IPS-15b (cell line): ENCODE results near the gene ZCCHC7.

Experiments used
- H3K27me3 ChIP-seq: one replicate; pipeline ENCODE4 v1.6.1; 2013; ENCODE audit warnings: low read length; ENCODE audit not compliant: control insufficient read depth, insufficient read depth
- H3K36me3 ChIP-seq: one replicate; pipeline ENCODE4 v1.6.1; 2013; ENCODE audit warnings: low read length; ENCODE audit not compliant: control insufficient read depth, insufficient read depth
- H3K4me1 ChIP-seq: one replicate; pipeline ENCODE4 v1.6.1; 2013; ENCODE audit warnings: mild to moderate bottlenecking, low read length; ENCODE audit not compliant: control insufficient read depth, insufficient read depth
- H3K4me3 ChIP-seq: one replicate; pipeline ENCODE4 v1.5.1; 2013; ENCODE audit warnings: low read depth, low read length
- H3K9ac ChIP-seq: one replicate; pipeline ENCODE4 v1.6.1; 2013; ENCODE audit warnings: low read depth, mild to moderate bottlenecking, low read length
- H3K9me3 ChIP-seq: one replicate; pipeline ENCODE4 v1.6.1; 2013; ENCODE audit warnings: mild to moderate bottlenecking, low read length; ENCODE audit not compliant: control insufficient read depth, insufficient read depth

Gene ZCCHC7

DNA sequence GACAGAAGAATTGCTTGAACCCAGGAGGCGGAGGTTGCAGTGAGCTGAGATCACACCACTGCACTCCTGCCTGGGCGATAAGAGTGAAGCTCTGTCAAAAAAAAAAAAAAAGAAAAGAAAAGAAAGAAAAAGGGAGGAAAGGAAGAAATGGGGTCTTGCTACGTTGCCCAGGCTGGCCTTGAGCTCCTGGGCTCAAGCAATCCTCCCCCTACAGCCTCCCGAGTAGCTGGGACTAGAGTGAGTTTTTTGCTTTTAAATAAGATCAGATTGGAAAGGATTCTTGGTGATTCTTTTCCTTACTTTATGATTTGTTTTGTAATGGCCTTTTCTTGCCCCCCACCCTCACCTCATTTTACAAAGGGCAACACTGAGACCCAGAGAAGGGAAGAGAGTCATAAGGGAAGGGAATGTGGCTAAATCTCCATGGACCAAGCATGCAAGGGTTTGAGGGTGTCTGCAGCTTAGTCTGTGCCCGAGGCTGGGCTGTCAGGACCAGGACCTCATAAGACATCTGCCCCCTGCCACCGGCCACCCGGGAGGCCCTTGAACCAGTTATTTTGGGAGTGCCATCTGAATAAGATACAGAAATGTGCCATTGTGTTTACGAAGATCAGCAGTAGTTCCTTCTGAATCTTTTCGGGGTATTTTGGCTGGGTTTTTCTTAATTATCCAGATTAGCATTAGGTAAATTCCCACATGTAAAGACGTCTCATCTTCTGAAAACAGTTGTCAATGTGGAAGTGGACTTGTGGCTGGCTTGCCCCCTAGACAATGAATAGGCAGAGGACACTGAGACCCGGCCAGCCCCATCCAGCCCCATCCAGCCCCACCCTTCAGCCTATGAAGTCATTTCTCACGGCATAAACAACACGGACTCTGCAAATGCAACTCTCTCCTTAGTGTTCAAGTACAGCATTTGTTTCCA lies 257.6 kb downstream of the ZCCHC7 start:
- H3K27me3 ChIP-seq, result no peaks in the 10 kb centered on the region
- H3K9me3 ChIP-seq, result no peaks in the 10 kb centered on the region
- H3K4me3 ChIP-seq, result no peak overlapping the region
- no peaks in the 10 kb centered on the region for H3K36me3 ChIP-seq
- H3K4me1 ChIP-seq, result no peaks in the 10 kb centered on the region
- no peak overlapping the region for H3K9ac ChIP-seq

DNA sequence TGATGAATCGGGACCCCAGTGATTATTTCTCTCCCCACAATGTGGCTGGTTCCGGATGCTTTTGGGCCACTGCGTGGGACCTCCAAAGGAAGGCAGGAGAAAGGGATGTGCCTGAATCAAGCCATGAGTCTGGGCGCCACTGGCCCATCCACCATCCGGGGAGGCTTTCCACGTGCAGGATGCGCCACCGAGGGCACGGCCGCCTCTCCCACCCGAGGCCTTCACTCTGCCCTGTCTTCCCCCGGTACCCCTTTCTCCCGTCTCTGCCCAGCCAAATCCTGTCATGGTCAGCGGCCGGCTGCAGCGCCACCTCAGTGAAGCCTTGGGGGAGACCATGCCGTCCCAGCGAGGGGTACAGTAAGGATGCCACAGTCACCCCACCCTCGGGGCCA lies 258.2 kb downstream of the ZCCHC7 start:
- H3K4me3 ChIP-seq, result no peak overlapping the region
- no peaks in the 10 kb centered on the region for H3K27me3 ChIP-seq
- no peak overlapping the region for H3K9ac ChIP-seq
- no peaks in the 10 kb centered on the region for H3K4me1 ChIP-seq
- H3K36me3 ChIP-seq, result no peaks in the 10 kb centered on the region
- H3K9me3 ChIP-seq, result no peaks in the 10 kb centered on the region

DNA sequence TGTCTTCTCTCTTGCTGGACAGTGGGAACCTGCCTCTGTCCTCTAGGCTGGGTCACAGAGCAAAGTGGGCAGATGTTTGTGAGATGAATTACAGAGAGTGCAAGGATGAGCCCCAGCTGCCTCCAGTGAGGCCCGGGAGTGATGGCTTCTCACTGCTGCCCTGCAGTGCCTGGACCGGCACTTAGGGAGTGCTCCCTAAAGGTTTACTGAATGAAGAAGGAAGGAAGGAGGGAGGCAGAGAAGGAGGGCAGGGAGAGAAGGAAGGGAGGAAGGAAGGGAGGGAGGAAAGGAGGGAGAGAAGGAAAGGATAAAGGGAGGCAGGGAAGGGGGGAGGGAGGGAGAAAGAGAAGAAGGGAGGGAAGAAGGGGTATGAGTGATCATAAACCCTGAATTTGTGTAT lies 259.5 kb downstream of the ZCCHC7 start:
- Histone ChIP-seq H3K27me3 (no peaks in the 10 kb centered on the region), H3K4me3 (no peak overlapping the region), H3K36me3 (no peaks in the 10 kb centered on the region), H3K4me1 (no peaks in the 10 kb centered on the region), H3K9ac (no peak overlapping the region), H3K9me3 (no peaks in the 10 kb centered on the region)

DNA sequence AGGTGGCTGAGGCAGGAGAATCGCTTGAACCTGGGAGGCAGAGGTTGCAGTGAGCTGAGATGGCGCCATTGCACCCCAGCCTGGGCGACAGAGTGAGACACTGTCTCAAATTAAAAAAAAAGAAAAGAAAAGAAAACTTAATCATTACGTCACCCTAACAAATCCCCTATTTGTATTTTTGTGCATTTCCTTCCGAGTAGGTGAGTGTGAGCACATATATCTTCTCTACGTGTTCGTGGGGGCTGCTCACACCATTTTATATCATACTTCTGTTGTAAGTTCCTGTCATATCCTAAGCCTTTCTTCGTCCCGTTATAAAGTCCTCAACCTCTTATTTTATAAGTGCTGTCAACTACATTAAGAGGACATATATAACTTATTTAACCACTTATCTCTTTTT lies 260.2 kb downstream of the ZCCHC7 start:
- Histone ChIP-seq H3K36me3 (no peaks in the 10 kb centered on the region), H3K4me1 (no peaks in the 10 kb centered on the region), H3K9ac (no peak overlapping the region), H3K27me3 (no peaks in the 10 kb centered on the region), H3K4me3 (no peak overlapping the region), H3K9me3 (no peaks in the 10 kb centered on the region)

DNA sequence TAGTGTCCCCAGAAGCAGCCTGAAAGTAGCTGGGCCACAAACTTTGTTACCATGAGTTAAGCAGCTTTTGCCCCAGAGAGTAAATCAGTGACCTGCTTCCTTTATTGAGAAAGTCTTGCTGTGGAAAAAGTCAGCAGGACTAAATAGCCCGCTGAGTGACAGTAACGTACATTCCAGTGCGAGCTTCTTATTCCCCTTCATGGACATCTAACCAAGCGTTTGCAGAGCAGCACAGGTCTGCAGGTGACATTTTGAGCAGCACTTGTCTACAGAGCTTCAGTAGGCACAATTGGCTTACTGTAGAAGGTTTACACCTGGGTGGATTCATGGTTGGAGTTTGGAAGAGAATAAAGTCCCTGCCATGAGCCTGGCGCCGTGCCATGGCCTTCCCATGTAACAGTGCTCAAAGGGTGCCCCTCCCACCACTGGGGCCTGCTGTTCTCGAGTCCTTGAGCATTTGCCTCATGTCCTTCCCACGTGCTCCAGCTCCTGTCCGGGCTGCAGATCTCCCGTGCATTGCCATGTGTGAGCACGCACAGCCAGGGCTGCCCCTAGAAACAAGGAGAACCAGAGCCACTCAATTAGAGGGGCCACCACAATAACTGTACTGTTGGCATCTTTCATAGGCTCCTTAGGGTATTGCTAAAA lies 260.8 kb downstream of the ZCCHC7 start:
- Histone ChIP-seq H3K36me3 (no peaks in the 10 kb centered on the region), H3K4me3 (no peak overlapping the region), H3K9me3 (no peaks in the 10 kb centered on the region), H3K9ac (no peak overlapping the region), H3K4me1 (no peaks in the 10 kb centered on the region), H3K27me3 (no peaks in the 10 kb centered on the region)

DNA sequence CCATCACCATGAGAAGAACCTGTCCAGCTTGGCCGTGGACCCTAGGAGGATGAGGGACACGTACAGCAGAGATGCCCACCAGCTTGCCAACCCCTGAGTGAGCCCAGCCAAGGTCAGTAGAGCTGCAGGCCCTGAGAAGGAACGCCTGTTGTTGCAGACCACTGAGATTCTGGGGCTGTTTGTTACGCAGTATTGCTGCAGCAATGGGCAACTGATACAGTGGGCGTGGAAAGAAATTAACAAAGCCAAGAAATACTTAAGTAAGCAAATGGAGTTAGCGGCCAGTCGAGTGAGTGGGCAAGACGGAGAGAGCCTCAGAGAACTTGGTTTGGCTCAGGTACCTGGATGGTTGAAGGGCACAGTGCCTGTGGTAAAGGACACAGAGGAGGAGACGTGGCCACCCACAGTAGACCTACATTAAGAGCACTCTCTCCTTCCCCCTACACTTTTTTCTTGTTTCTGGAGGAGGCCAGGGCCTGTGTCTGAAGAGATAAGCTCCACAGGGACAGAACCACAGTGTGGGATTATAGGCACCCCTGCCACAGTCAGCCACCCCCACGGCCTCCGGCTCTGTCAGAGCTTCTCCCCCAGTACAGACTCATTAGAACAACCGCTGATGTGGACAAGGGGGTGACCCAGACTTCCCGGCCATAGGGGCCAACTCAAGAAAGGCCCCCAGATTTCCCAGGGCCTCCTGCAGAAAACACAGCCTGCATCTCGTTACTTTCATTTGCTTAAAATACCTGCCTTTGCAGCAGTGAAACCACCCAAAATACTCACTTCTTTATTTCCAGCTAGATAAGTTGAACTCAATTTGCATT lies 262.0 kb downstream of the ZCCHC7 start:
- no peak overlapping the region for H3K9ac ChIP-seq
- no peaks in the 10 kb centered on the region for H3K36me3 ChIP-seq
- no peaks in the 10 kb centered on the region for H3K27me3 ChIP-seq
- no peak overlapping the region for H3K4me3 ChIP-seq
- H3K4me1 ChIP-seq, result no peaks in the 10 kb centered on the region
- no peaks in the 10 kb centered on the region for H3K9me3 ChIP-seq

DNA sequence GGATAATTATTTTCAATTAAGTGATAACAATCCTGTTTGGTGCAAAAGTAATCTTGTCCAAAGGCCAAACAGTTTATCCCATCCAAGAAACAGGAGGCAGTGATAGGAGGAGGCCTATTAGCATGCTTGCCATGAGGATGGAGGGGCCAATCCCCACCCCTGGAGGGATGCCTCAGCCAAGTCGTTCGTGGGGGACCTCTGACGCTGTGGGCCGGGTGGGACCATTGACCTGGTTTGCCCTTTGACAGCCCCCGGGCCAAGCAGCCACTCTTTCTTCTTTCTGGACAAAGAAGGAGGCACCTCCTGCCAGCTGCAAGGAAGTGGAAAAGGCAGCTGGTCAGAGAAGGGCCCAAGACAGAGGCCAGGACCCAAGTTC lies 262.6 kb downstream of the ZCCHC7 start:
- Histone ChIP-seq H3K9ac (no peak overlapping the region), H3K27me3 (no peaks in the 10 kb centered on the region), H3K4me3 (no peak overlapping the region), H3K36me3 (no peaks in the 10 kb centered on the region), H3K9me3 (no peaks in the 10 kb centered on the region), H3K4me1 (no peaks in the 10 kb centered on the region)

DNA sequence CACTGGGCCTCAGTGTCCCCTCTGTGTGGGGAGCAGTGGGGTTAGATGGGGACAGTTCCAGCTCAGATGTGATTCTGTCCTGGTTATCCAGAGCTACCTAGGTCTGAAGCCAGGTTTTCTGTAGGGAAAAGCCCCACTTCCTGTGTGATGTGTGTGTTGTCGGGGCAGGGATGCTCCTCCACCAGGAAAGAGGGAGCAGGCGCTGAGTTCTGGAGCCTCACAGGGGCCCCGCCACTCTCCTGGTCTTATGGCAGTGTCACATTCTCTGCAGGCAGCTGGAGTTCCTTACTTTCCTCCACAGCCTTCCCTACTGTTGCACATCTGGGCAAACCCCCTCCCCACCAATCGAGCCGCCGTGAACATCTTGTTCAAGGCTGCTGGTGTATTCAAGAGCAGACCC lies 263.0 kb downstream of the ZCCHC7 start:
- no peaks in the 10 kb centered on the region for H3K36me3 ChIP-seq
- no peaks in the 10 kb centered on the region for H3K27me3 ChIP-seq
- no peaks in the 10 kb centered on the region for H3K9me3 ChIP-seq
- H3K9ac ChIP-seq, result no peak overlapping the region
- H3K4me3 ChIP-seq, result no peak overlapping the region
- no peaks in the 10 kb centered on the region for H3K4me1 ChIP-seq

DNA sequence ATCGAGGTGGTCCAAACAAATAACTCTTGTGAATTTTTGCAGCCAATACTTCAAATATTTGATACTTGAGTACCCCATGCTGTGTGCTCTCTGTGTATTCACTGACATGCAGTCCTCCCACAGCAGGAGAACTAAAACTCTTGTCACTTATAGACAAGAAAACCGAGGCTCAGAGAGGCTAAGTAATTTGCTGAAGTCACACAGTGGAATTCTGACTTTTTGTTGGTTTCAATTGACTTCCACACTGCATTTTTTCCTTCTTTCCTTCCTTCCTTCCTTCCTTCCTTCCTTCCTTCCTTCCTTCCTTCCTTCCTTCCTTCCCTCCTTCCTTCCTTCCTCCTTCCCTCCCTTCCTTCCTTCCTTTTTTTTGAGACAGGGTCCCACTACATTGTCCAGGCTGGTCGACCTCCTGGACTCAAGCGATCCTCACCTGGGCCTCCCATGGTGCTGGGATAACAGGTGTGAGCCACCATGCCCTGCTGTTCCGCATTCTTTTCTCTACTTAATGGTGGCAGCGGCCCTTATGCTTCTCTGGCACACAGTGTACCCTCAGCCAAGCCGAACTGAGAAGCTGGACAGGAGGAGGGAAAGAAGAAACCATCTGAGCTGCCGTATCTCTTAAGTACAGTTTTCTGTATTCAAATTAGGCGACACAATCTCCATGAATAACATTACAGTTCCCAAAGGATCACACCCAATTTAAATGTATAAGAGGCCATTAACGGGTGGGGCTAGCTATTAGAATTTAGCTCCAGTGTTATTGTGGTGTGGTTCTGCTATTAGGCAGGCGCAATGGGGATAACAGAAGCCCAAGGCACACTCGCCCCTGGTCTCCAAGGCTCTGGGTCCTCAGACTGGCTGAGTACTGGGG lies 263.7 kb downstream of the ZCCHC7 start:
- H3K9me3 ChIP-seq, result no peaks in the 10 kb centered on the region
- no peaks in the 10 kb centered on the region for H3K36me3 ChIP-seq
- no peaks in the 10 kb centered on the region for H3K27me3 ChIP-seq
- no peaks in the 10 kb centered on the region for H3K4me1 ChIP-seq
- H3K9ac ChIP-seq, result no peak overlapping the region
- no peak overlapping the region for H3K4me3 ChIP-seq

DNA sequence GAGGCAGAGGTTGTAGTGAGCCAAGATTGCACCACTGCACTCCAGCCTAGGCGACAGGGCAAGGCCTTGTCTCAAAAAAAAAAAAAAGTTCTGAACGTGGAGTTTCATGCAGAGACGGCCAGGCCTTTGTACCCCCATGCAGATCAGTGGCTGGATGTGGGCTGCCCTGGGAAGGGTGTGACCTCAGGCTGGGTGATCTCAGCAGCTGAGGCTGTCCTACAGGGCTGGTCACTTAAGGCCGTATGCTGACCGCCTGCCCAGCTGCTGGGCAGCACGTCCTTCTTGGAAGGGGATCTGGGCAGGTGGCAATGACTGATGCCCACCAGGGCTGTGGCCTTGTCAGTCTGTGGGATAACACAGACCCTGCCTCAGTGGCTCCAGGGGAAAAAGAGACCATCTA lies 264.9 kb downstream of the ZCCHC7 start:
- no peaks in the 10 kb centered on the region for H3K36me3 ChIP-seq
- H3K4me1 ChIP-seq, result no peaks in the 10 kb centered on the region
- H3K27me3 ChIP-seq, result no peaks in the 10 kb centered on the region
- H3K9ac ChIP-seq, result no peak overlapping the region
- H3K4me3 ChIP-seq, result no peak overlapping the region
- H3K9me3 ChIP-seq, result no peaks in the 10 kb centered on the region

DNA sequence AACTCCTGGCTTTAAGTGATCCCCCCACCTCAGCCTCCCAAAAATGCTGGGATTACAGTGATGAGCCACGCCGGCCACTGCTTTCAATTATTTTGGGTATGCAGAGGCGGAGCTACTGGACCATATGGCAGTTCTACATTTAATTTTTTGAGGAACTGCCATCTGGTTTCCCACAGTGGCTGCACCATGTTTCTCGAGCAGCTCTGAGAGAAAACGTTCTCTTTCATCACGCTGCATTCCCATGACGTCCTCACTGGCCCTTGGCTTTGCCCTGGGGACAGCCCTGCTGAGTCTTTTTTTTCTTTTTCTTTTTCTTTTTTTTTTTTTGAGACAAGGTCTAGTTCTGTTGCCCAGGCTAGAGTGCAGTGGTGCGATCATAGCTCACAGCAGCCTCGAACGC lies 266.6 kb downstream of the ZCCHC7 start:
- no peaks in the 10 kb centered on the region for H3K9me3 ChIP-seq
- H3K27me3 ChIP-seq, result no peaks in the 10 kb centered on the region
- H3K9ac ChIP-seq, result no peak overlapping the region
- no peak overlapping the region for H3K4me3 ChIP-seq
- no peaks in the 10 kb centered on the region for H3K36me3 ChIP-seq
- no peaks in the 10 kb centered on the region for H3K4me1 ChIP-seq
